ENCODE data around the gene PARD3B.
"Not testable (repeated sequence)": the region's sequence is repeated elsewhere in the genome, so short reads cannot be mapped to it uniquely, and the experiment has no call there.

PARD3B gene

DNA sequence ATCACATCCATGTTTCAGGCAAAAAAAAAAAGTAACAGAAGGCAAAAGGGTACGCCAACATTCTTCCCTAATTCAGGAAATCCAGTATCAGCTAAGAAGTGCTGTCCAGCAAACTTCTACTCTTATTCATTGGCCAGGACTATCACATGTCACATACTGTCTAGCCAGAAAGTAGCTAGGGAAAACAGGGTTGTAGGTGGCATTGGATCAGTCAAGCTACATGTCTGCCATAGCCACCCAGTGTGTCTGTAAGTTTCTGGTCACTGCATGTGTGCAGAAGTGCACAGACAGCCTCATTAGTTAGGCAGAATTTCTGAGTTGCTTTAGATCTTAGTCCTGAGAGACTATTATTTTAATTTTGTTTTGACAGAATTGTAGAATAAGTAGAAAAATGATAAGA, 671.7 kb downstream of the PARD3B start:
- no peak for DNase-seq
- intact Hi-C loops (cut with DNase I) = no loop called here

DNA sequence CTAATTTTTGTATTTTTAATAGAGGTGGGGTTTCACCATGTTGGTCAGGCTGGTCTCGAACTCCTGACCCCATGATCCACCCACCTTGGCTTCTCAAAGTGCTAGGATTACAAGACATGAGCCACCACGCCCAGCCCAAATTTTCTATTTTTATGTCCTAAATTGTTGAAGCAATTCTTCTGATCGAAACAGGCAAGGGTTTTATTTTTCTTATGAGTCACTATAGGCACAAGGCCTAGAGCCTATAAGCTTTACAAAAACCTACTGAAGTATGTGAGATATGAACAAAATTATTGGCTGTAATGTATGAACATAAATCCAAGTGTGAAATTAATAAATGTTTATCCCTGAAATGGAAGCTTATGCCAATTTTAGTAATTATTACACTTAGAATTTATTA, 672.8 kb downstream of the PARD3B start:
- intact Hi-C loops (cut with DNase I) = no loop called here
- no peak for DNase-seq

DNA sequence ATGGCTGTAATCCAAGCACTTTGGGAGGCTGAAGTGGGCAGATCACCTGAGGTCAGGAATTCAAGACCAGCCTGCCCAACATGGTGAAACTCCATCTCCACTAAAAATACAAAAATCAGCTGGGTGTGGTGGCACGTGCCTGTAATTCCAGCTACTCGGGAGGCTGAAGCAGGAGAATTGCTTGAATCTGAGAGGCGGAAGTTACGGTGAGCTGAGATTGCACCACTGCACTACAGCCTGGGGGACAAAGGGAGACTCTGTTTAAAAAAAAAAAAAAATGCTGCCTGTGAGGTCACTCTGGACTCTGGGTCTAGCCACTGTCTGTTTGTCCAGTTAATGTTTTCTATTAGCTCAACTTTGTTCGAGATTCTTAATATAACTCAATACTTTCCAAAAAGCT, 673.5 kb downstream of the PARD3B start:
- DNase-seq; intact Hi-C loops (cut with DNase I): not testable (repeated sequence)

DNA sequence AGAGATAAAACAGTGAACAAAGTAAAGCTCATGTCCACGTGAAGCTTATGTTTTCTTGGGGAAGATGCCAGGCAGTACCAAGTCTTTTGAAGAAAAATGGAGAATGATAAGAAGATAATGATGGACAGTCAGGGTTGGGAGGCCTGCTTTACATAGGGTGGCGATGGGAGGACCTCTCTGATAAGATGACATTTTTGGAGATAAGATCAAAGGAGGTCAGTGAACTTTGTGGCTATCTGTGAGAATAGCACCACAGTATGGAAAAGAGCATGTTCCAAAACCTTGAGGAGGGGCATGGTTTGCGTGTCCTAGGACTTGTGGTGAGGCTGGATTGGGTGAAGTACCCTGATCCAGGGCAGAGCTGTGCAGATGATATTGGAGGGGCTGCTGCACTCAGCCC, 675.3 kb downstream of the PARD3B start:
- intact Hi-C loops (cut with DNase I) = no loop called here
- DNase-seq = no peak

DNA sequence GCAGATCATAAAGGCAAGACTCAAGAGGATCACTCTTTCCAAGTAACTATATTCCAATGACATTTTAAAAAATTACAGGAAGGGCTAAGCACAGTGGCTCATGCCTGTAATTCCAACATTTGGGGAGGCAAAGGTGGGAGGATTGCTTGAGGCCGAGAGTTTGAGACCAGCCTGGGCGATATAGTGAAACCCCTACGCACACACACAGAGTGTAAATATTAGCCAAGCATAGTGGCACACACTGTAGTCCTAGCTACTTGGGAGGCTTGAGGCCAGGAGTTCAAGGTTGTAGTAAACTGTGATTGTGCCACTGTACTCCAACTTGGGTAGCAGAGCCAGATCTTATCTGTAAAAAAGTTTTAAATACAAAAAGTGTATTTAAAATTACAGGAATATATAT, 686.8 kb downstream of the PARD3B start:
- no peak for DNase-seq
- intact Hi-C loops (cut with DNase I) = no loop called here

GRCh38 chr2:205235434-205235833, 690.2 kb downstream of the PARD3B start:
- intact Hi-C loops (cut with DNase I) = no loop called here
- no peak for DNase-seq

DNA sequence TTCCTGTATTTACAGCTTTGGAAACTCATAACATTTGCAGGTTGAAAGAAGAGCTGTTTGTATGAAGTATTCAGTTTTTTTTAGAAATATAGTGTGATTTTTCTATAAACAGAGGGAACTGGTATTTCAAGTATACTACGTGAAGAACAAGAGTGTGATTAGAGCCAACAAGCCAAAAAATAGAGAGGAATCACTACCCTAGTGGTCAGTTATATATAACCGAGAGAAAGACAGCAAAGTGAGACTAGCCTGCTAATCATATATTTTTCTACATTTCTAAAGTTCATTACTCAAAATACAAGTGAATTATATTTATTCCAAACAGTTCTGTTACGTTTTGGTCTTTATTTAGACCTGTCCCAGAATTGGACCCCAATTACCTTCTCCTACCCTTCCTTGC, 692.2 kb downstream of the PARD3B start:
- intact Hi-C loops (cut with DNase I) = no loop called here
- no peak for DNase-seq

- intact Hi-C loops (cut with DNase I) = no loop called here
- DNase-seq = no peak
Observed at GRCh38 chr2:205245001-205245400, 699.7 kb downstream of the PARD3B start.

- intact Hi-C loops (cut with DNase I) = no loop called here
- peak in 1 of 42 donors; percentile 2 for DNase-seq
Observed at GRCh38 chr2:205245652-205246051, 700.4 kb downstream of the PARD3B start.

DNA sequence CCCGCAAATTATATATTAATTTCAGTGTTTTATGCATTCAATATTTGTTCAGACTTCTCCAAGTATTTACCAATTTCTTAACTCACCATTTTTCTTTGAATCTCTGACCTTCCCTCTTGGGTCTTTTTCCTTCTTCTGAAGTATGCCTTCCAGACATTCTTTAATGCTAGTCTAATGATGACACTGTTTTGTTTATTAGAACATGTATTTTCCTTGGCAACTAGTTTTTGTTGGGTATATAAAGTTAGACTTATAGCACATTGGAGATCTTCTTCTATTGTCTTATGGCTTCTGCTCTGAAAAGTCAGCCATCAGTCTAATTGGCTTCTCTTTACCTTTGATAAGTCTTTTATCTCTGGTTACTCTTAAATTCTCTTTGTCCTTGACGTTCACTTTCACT, 713.8 kb downstream of the PARD3B start:
- no peak for DNase-seq
- intact Hi-C loops (cut with DNase I) = no loop called here

GRCh38 chr2:205261516-205262020, 716.3 kb downstream of the PARD3B start:
- no peak for DNase-seq
- intact Hi-C loops (cut with DNase I) = no loop called here

DNA sequence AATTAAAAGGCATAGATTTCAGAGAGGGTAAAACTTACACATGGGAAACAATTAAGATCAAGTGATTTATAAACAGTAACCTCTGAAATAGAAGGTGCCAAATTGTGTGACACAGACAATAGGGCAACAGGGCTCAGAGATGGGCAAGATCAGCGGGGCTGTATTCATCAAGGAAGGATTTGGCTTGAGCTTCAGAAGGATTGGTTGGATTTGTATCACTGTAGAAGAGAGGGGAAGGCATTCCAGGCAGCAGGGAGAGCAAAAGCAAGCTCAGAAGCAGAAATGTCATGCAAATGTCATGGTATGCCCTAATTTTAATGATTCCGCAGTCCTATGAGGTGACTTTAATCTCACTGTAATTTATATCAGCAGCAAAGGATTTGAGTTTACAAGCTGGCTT, 722.0 kb downstream of the PARD3B start:
- intact Hi-C loops (cut with DNase I) = no loop called here
- no peak for DNase-seq

DNA sequence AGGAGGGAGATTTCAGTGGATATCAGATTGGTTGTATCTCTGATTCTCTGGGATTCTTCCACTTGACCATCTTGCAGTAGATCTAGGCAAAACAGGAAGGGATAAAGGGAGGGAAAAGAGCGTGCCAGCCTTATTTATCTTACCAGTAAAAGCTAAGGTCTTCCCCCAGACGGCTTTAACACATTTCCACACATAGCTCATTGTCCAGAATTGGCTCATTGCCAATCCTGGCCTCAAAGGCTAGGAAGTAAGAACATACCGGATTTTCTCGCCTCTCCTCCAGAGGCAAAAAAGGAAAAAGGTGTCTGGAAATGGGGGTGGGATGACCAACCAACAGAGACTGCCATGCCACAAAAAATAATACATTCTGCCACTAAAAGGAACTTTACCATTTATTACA, 725.4 kb downstream of the PARD3B start:
- peak in 1 of 42 donors; percentile 1 for DNase-seq
- intact Hi-C loops (cut with DNase I) = no loop called here

DNA sequence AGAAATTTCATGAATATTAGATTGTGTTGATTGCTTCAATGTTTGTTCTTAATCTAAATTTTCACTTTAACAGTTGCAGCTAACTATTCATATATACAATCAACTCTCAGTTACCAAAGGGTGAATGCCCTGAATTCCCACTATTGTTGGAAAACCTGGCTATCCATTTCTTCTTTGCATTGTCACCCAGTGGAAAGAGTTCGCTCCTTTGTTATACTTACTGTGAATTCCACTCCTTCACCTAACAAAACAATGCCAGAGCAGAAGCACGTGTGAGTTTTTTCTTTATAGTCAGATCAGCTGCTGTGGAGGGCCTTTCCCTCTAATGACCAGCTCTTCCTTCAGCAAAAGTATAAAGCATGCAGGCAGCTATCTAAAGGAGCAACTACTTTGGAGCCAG, 727.9 kb downstream of the PARD3B start:
- DNase-seq = no peak
- intact Hi-C loops (cut with DNase I) = no loop called here

DNA sequence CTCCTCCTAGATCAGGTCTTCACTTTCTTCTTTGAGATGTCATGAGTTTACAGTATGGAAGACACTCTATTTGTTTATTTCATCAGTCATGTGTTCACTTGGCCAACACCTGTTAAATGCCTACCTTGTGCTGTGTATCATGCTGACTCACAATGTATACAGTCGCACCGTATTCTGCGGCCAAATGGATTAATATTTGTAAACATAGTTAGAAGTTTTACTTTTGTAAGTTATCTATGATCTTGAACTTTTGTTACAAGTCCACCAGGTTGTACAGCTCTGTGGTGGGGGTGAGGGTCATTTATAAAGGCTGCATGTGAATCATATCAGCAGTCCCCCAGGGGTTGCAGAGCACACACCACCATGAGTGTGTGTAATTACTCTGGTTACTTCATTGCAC, 728.4 kb downstream of the PARD3B start:
- no peak for DNase-seq
- intact Hi-C loops (cut with DNase I) = no loop called here

GRCh38 chr2:205274801-205275200, 729.5 kb downstream of the PARD3B start:
- intact Hi-C loops (cut with DNase I) = no loop called here
- DNase-seq = no peak

GRCh38 chr2:205276116-205276777, 731.0 kb downstream of the PARD3B start:
- no peak for DNase-seq
- intact Hi-C loops (cut with DNase I) = no loop called here

GRCh38 chr2:205280596-205281236, 735.4 kb downstream of the PARD3B start:
- no peak for DNase-seq
- intact Hi-C loops (cut with DNase I) = no loop called here

GRCh38 chr2:205283736-205284270, 738.5 kb downstream of the PARD3B start:
- intact Hi-C loops (cut with DNase I) = no loop called here
- DNase-seq = no peak

GRCh38 chr2:205284334-205284733, 739.1 kb downstream of the PARD3B start:
- intact Hi-C loops (cut with DNase I) = no loop called here

GRCh38 chr2:205287316-205287715, 742.0 kb downstream of the PARD3B start:
- no peak for DNase-seq
- intact Hi-C loops (cut with DNase I) = no loop called here

More at GRCh38 chr2:205284334-205284733, 739.1 kb downstream of the PARD3B start:
- no peak for DNase-seq

Data from head of caudate nucleus (tissue), 42 donors.